Uterus (tissue), 4 donors: ENCODE data around the gene POLD3. TPM values are rescaled to one million over a fixed set of nuclear protein-coding genes. Genes with fewer than 3 reads are reported as not detected.

ENCODE experiments used
- DNase-seq, 2 donors: peaks; one replicate each; pipeline ENCODE4 v3.0.0-alpha.2; 2019 to 2020
- H3K27ac ChIP-seq, 2 donors: fragments of 200-600 bp; sonication (generic); 1 replicate in 1 of 2; 2 replicates in 1 of 2; pipeline ENCODE4 v1.5.1; 2016 to 2018
- H3K27me3 ChIP-seq, 2 donors: fragments of 200-600 bp; sonication (generic); one replicate each; pipeline ENCODE4 v1.5.1; 2018 to 2019; ENCODE audit warnings: control low read depth in 1 of 2
- H3K36me3 ChIP-seq, 2 donors: fragments of 200-600 bp; sonication (generic); one replicate each; pipeline ENCODE4 v1.5.1; 2019; ENCODE audit warnings: control low read depth in 1 of 2
- H3K4me1 ChIP-seq, 2 donors: fragments of 200-600 bp; sonication (generic); one replicate each; pipeline ENCODE4 v1.5.1; 2018 to 2019; ENCODE audit warnings: control low read depth in 1 of 2
- H3K4me3 ChIP-seq, 2 donors: fragments of 200-600 bp; sonication (generic); 1 replicate in 1 of 2; 2 replicates in 1 of 2; pipeline ENCODE4 v1.5.1; 2018 to 2019; ENCODE audit warnings: mild to moderate bottlenecking in 1 of 2
- H3K9me3 ChIP-seq, 2 donors: fragments of 200-600 bp; sonication (generic); one replicate each; pipeline ENCODE4 v1.5.1; 2019; ENCODE audit warnings: control low read depth in 1 of 2
- POLR2A ChIP-seq, 2 donors: fragments of 450-650 bp; IDR thresholded peaks; one replicate each; pipeline ENCODE4 v1.6.1; 2016; ENCODE audit warnings: antibody characterized with exemption in 2 of 2, mild to moderate bottlenecking in 1 of 2, moderate library complexity in 1 of 2
- intact Hi-C: fragments of 100-400 bp; cut with DNase I; formaldehyde crosslinking; loops from one replicate; pipeline ENCODE4 v1.15.1; 2023; ENCODE audit warnings: low total_unique reads
- total RNA-seq, 4 donors: library from RNA; depleted of rRNA in 3 of 4; stranded (reverse); fragments of >200 nt in 3 of 4; gene quantifications; one replicate each; pipeline versions ENCODE4 v1.1.0 to v1.2.4, GENCODE V29; 2014 to 2023
- TF ChIP-seq, protein P1 (sequence below), 4 experiments: fragments of 200-600 bp in 2 of 4; fragments of 450-650 bp in 2 of 4; sonication (generic) in 2 of 4; IDR thresholded peaks; one replicate each; pipeline ENCODE4 v1.5.1; 2016 to 2019; ENCODE audit warnings: antibody characterized with exemption in 4 of 4, mild to moderate bottlenecking in 2 of 4, moderate library complexity in 1 of 4
- donor health status: DM: yes; HTN: yes; CAD: no.

POLD3 gene
- total RNA-seq, 4 donors from 2014 or later: 10.3 to 32.1 (median 21.3) TPM

DNA sequence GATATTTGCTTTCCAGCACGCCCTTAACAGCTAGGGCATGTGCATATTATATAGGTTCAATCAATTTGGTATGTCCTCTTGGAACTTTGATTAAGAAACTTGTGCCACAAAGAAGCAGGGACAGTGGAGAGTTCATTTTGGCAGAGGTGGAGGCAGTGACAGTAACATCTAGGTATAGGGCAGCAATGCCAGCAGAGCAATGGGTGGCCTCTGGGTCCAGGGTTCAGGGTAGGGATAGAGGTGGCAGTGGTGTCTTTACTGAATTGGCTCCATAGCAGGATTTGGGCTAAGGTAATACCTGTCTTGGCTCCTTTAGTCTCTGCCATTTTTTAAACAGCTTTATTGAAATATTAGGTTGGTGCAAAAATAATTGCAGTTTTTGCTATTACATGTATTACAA lies 24.4 kb upstream of the POLD3 start:
- Histone ChIP-seq H3K4me1 (no peaks in the 10 kb centered on the region), H3K27me3 (no peaks in the 10 kb centered on the region), H3K4me3 (no peak overlapping the region), H3K9me3 (no peaks in the 10 kb centered on the region), H3K27ac (no peak overlapping the region), H3K36me3 (no peaks in the 10 kb centered on the region)
- TF ChIP-seq, protein P1, sequence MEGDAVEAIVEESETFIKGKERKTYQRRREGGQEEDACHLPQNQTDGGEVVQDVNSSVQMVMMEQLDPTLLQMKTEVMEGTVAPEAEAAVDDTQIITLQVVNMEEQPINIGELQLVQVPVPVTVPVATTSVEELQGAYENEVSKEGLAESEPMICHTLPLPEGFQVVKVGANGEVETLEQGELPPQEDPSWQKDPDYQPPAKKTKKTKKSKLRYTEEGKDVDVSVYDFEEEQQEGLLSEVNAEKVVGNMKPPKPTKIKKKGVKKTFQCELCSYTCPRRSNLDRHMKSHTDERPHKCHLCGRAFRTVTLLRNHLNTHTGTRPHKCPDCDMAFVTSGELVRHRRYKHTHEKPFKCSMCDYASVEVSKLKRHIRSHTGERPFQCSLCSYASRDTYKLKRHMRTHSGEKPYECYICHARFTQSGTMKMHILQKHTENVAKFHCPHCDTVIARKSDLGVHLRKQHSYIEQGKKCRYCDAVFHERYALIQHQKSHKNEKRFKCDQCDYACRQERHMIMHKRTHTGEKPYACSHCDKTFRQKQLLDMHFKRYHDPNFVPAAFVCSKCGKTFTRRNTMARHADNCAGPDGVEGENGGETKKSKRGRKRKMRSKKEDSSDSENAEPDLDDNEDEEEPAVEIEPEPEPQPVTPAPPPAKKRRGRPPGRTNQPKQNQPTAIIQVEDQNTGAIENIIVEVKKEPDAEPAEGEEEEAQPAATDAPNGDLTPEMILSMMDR (IDR thresholded peaks at IDR 0.05): no peak
- no peak for TF ChIP-seq POLR2A (IDR thresholded peaks at IDR 0.05)
- DNase-seq: no peak
- intact Hi-C loops: no loop called here

DNA sequence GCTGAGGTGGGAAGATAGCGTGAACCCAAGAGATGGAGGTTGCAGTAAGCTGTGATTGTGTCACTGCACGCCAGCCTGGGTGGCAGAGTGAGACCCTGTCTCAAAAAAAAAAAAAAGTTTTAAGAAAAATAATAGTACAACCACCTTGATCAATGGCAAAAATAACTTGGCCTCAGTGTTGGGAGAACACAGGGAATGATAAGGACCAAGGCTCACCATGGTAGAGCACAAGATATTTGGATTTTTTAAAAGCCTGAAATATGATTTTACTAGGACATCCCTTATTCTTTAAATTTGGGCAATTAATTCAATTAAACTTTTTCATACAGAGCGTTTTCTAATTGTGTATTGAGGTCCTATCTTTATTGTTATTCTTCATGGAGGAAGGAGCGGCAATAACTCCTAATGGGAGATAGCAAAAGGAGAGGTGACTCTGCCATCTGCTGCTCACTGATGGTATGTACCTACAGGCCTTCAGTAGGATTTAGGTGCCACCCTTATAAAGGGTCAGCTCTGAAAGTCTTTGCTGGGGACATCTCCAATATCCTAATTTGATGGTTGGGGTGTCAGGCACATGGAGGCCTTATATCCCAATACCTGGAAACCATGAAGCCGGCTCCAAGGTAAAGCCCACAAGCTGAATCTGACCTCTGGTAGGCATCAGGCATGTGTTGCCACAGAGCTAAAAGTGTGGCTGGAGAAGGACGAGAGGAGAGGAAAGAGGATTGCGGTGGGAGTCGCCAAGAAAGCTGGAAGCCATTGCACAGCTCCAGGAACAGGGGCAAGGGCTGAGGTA lies 21.9 kb upstream of the POLD3 start:
- peak; percentile 25 to 29 for DNase-seq
- no peaks in the 10 kb centered on the region for H3K36me3 ChIP-seq
- intact Hi-C loops: loop anchor here (10.0 kb wide), 1 partner anchor 116 kb away; no protein-coding TSS in a partner anchor
- TF ChIP-seq POLR2A (IDR thresholded peaks at IDR 0.05): no peak
- TF ChIP-seq, protein P1 (IDR thresholded peaks at IDR 0.05): peak; percentile 51 to 82 (median 61)
- no peaks in the 10 kb centered on the region for H3K4me1 ChIP-seq
- no peak overlapping the region for H3K27ac ChIP-seq
- H3K27me3 ChIP-seq: no peaks in the 10 kb centered on the region
- no peak overlapping the region for H3K4me3 ChIP-seq
- H3K9me3 ChIP-seq: no peaks in the 10 kb centered on the region

DNA sequence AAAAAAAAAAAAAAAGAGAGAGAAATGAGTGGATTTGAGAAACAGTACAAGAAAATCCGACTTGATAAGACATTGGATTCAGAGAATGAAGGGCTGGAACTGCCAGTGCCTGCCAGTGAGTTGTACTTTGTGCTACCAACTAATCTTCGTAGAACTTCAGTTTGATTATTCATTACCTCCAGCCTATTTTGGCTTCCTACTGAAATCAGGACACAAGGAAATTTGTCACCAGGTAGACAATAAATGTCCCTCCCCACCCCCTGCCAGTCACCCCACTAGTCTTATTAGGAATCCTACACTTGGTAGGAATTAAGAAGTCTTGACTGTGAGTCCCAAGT lies 21.4 kb upstream of the POLD3 start:
- no peak for TF ChIP-seq POLR2A (IDR thresholded peaks at IDR 0.05)
- TF ChIP-seq, protein P1 (IDR thresholded peaks at IDR 0.05): no peak
- no peaks in the 10 kb centered on the region for H3K9me3 ChIP-seq
- intact Hi-C loops: loop anchor here (10.0 kb wide), 1 partner anchor 116 kb away; no protein-coding TSS in a partner anchor
- no peaks in the 10 kb centered on the region for H3K36me3 ChIP-seq
- H3K4me3 ChIP-seq: no peak overlapping the region
- no peak for DNase-seq
- no peak overlapping the region for H3K27ac ChIP-seq
- no peaks in the 10 kb centered on the region for H3K4me1 ChIP-seq
- no peaks in the 10 kb centered on the region for H3K27me3 ChIP-seq

DNA sequence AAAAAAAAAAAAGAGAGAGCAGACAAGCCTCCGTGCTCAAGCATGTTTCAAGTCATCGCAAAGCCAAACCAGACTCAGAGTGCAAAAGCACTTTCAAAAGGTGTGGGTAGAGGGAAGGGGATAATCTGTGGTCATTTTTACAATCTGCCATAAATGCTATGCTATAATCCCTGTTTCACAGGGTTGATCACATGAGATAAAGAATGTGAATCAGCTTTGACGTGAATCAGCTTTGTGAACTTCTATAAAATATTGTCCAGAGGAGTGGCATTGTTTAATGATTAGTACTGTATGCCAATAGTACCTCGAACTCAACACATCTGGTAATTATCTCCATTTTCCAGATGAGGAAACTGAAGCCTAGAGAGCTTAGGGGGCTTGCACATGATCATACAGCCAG lies 20.0 kb upstream of the POLD3 start:
- H3K9me3 ChIP-seq: no peaks in the 10 kb centered on the region
- no peak for DNase-seq
- H3K27me3 ChIP-seq: no peaks in the 10 kb centered on the region
- TF ChIP-seq, protein P1 (IDR thresholded peaks at IDR 0.05): no peak
- TF ChIP-seq POLR2A (IDR thresholded peaks at IDR 0.05): no peak
- no peaks in the 10 kb centered on the region for H3K4me1 ChIP-seq
- H3K36me3 ChIP-seq: no peaks in the 10 kb centered on the region
- H3K4me3 ChIP-seq: no peak overlapping the region
- H3K27ac ChIP-seq: no peak overlapping the region
- intact Hi-C loops: loop anchor here (10.0 kb wide), 1 partner anchor 118 kb away; no protein-coding TSS in a partner anchor

DNA sequence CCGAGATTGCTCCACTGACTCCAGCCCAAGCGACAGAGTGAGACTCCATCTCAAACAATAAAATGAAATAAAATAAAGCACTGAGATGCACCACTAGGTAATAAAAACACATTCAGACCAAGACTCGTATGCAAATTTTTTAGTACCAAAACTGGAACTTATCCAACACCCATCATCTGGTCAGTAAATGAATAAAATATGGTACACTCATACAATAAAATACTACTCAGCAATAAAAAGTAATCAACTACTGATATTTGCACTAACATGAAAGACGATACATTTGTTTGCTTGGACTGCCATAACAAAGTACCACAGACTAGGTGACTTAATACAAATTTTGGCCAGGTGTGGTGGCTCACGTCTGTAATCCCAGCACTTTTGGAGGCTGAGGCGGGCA lies 17.8 kb upstream of the POLD3 start:
- Histone ChIP-seq H3K36me3 (no peaks in the 10 kb centered on the region), H3K9me3 (no peaks in the 10 kb centered on the region), H3K27ac (no peak overlapping the region), H3K4me1 (no peaks in the 10 kb centered on the region), H3K4me3 (no peak overlapping the region), H3K27me3 (no peaks in the 10 kb centered on the region)
- no peak for DNase-seq
- TF ChIP-seq POLR2A (IDR thresholded peaks at IDR 0.05): no peak
- TF ChIP-seq, protein P1 (IDR thresholded peaks at IDR 0.05): no peak
- intact Hi-C loops: loop anchor here (10.0 kb wide), 1 partner anchor 120 kb away; no protein-coding TSS in a partner anchor
